Gastrocnemius medialis (tissue), 4 donors: ENCODE data around the gene STK17B. TPM values are rescaled to one million over a fixed set of nuclear protein-coding genes. Genes with fewer than 3 reads are reported as not detected.

Experiments
- ATAC-seq, 2 donors: fragments of 150-250 bp; one replicate each; pipeline ENCODE4 v1.9.1; 2016
- DNase-seq, 2 donors: peaks; one replicate each; pipeline ENCODE4 v3.0.0-alpha.2; 2019
- H3K27ac ChIP-seq, 4 donors: fragments of 200-600 bp; sonication (generic); 1 replicate in 1 of 4; 2 replicates in 3 of 4; pipeline ENCODE4 v1.5.1; 2016 to 2018; ENCODE audit warnings: mild to moderate bottlenecking in 2 of 4, moderate library complexity in 1 of 4
- H3K27me3 ChIP-seq, 3 donors: fragments of 200-600 bp; sonication (generic) in 2 of 3; 1 replicate in 1 of 3; 2 replicates in 2 of 3; pipeline versions ENCODE4 v1.5.1 to v1.6.0; 2016 to 2019; ENCODE audit warnings: mild to moderate bottlenecking in 1 of 3, moderate library complexity in 1 of 3
- H3K36me3 ChIP-seq, 2 donors: fragments of 200-600 bp; sonication (generic) in 1 of 2; one replicate each; pipeline ENCODE4 v1.5.1; 2017 to 2018
- H3K4me1 ChIP-seq, 2 donors: fragments of 200-600 bp; sonication (generic) in 1 of 2; one replicate each; pipeline ENCODE4 v1.5.1; 2016 to 2017; ENCODE audit warnings: mild to moderate bottlenecking in 2 of 2
- H3K4me3 ChIP-seq, 4 donors: fragments of 200-600 bp; sonication (generic) in 3 of 4; 1 replicate in 1 of 4; 2 replicates in 3 of 4; pipeline ENCODE4 v1.5.1; 2016 to 2019; ENCODE audit warnings: mild to moderate bottlenecking in 2 of 4
- H3K9me3 ChIP-seq, 3 donors: fragments of 200-600 bp; sonication (generic) in 2 of 3; 1 replicate in 1 of 3; 2 replicates in 2 of 3; pipeline ENCODE4 v1.5.1; 2016 to 2019
- POLR2A ChIP-seq, 2 donors: fragments of 450-650 bp; IDR thresholded peaks; one replicate each; pipeline ENCODE4 v1.6.1; 2017; ENCODE audit warnings: antibody characterized with exemption in 2 of 2, mild to moderate bottlenecking in 2 of 2, moderate library complexity in 2 of 2
- in situ Hi-C, 4 donors: fragments of 200-750 bp; cut with MboI; loops; one replicate each; pipeline versions ENCODE4 v1.15.0 to v1.8.0; 2017; ENCODE audit warnings: low sequenced_read_pairs in 4 of 4
- intact Hi-C: fragments of 100-400 bp; cut with DNase I; formaldehyde crosslinking; loops from one replicate; pipeline ENCODE4 v1.15.1; 2023; ENCODE audit warnings: low total_unique reads
- total RNA-seq, 4 donors: library from RNA; depleted of rRNA; stranded (reverse); fragments of >200 nt; gene quantifications; one replicate each; pipeline versions ENCODE4 v1.1.0 to v1.2.3, GENCODE V29; 2016
- TF ChIP-seq, protein P1 (sequence below), 5 experiments: fragments of 450-650 bp in 3 of 5; fragments of 200-600 bp in 2 of 5; sonication (generic) in 2 of 5; IDR thresholded peaks in 4 of 5; conservative IDR thresholded peaks in 1 of 5; 1 replicate in 4 of 5; 2 replicates in 1 of 5; pipeline ENCODE4 v1.5.1; 2016 to 2019; ENCODE audit warnings: antibody characterized with exemption in 5 of 5, mild to moderate bottlenecking in 3 of 5, moderate library complexity in 3 of 5

STK17B gene
- total RNA-seq, 4 donors from 2014 or later = 4.4 to 11.5 (median 8.8) TPM

DNA sequence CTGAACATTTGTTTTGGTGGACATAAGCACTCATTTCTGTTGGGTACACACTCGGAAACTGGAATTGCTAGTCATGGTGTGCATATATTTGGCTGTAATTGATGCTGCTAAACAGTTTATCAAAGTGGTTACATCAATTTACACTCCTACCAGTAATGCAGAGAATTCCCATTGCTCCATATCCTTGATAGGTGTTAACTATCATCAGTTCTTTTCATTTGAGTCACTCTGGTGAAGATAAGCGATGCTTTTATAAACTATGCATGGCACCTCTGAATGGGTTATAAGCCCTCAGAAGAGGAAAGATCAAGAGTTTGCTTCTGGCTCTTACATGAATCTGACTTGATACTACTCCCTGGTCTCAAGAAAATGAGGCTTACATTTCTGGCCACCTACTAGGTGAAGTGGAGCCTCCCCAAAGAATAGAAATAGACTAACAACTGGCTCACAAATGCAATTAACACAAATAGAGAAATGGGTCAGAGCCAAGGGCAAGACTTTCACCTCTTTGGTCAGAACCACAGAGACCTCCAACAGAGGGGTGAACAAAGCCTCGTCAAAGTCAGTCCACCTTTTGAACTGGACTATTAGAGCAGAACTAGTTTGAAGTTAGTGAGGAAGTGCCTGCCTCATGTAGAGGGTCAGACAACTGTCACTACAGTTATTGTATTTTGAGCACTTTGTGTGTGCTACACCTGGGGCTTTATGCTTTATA, 15.0 kb upstream of the STK17B start:
- Histone ChIP-seq H3K36me3 (no peaks in the 10 kb centered on the region), H3K9me3 (no peaks in the 10 kb centered on the region), H3K4me1 (no peaks in the 10 kb centered on the region), H3K4me3 (no peak overlapping the region), H3K27ac (no peak overlapping the region), H3K27me3 (no peaks in the 10 kb centered on the region)
- in situ Hi-C loops (no loop called here), intact Hi-C loops (no loop called here)
- no peak for DNase-seq
- no peak for ATAC-seq
- no peak for TF ChIP-seq POLR2A (IDR thresholded peaks at IDR 0.05)
- TF ChIP-seq, protein P1, sequence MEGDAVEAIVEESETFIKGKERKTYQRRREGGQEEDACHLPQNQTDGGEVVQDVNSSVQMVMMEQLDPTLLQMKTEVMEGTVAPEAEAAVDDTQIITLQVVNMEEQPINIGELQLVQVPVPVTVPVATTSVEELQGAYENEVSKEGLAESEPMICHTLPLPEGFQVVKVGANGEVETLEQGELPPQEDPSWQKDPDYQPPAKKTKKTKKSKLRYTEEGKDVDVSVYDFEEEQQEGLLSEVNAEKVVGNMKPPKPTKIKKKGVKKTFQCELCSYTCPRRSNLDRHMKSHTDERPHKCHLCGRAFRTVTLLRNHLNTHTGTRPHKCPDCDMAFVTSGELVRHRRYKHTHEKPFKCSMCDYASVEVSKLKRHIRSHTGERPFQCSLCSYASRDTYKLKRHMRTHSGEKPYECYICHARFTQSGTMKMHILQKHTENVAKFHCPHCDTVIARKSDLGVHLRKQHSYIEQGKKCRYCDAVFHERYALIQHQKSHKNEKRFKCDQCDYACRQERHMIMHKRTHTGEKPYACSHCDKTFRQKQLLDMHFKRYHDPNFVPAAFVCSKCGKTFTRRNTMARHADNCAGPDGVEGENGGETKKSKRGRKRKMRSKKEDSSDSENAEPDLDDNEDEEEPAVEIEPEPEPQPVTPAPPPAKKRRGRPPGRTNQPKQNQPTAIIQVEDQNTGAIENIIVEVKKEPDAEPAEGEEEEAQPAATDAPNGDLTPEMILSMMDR (IDR thresholded peaks at IDR 0.05 in 4 of 5, conservative IDR thresholded peaks at IDR 0.05 in 1 of 5) = no peak

GRCh38 chr2:196184921-196185320, 13.5 kb upstream of the STK17B start:
- H3K27me3 ChIP-seq = no peaks in the 10 kb centered on the region
- no peaks in the 10 kb centered on the region for H3K4me1 ChIP-seq
- no peak for DNase-seq
- H3K27ac ChIP-seq = no peak overlapping the region
- no peaks in the 10 kb centered on the region for H3K9me3 ChIP-seq
- H3K4me3 ChIP-seq = no peak overlapping the region
- in situ Hi-C loops (no loop called here), intact Hi-C loops (no loop called here)
- TF ChIP-seq, protein P1 (IDR thresholded peaks at IDR 0.05 in 4 of 5, conservative IDR thresholded peaks at IDR 0.05 in 1 of 5) = no peak
- TF ChIP-seq POLR2A (IDR thresholded peaks at IDR 0.05) = no peak
- no peak for ATAC-seq
- no peaks in the 10 kb centered on the region for H3K36me3 ChIP-seq

DNA sequence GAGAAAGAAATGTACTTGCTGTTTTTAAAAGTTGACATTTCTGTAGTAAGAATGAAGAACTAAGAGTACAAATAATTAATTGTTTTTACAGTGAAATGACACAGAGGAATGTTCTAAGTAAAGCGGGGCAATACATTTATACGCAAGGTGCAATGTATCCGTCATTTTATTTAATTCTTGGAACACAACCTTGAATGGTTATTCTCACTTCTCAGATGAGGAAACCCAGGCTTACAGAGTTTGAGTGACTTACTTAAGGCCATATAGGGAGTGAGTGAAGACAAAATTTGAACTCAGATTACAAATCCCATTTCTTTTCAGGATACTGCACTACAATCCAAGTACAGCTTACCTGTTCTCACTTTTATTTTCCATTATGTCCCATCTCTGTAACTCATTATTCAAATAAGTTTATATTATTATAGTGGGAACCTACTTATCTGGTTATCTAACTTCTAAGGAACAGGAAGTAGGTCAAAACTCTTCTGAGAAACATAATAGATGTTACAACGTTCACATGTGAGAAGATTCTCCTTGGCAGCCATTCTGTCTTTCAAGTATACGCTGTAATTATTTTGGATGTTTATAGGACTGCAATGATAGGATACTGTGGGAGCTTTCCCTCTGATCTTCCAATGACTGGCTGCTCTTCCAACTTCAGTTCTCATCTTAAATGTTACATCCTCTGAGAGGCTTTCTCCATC, 12.3 kb upstream of the STK17B start:
- H3K4me1 ChIP-seq = no peaks in the 10 kb centered on the region
- in situ Hi-C loops = no loop called here
- intact Hi-C loops = no loop called here
- no peaks in the 10 kb centered on the region for H3K9me3 ChIP-seq
- no peaks in the 10 kb centered on the region for H3K27me3 ChIP-seq
- no peak overlapping the region for H3K4me3 ChIP-seq
- no peak overlapping the region for H3K27ac ChIP-seq
- ATAC-seq (no peak), DNase-seq (no peak)
- TF ChIP-seq, protein P1 (IDR thresholded peaks at IDR 0.05 in 4 of 5, conservative IDR thresholded peaks at IDR 0.05 in 1 of 5) = no peak
- no peak for TF ChIP-seq POLR2A (IDR thresholded peaks at IDR 0.05)
- no peaks in the 10 kb centered on the region for H3K36me3 ChIP-seq

DNA sequence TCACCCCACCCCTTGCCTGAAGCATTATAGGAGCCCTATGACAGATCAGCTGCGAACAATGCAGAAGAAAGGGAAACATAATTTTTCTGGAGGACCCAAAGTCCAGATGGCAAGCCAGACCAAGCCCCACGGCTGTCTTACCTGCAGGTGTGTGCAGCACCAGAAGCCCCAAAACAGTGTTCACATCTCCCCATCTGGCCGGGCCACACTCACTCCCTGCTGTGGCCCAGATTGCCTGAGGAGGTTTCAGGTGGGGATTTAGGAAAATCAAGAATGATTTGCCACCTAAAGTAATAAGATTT, 11.7 kb upstream of the STK17B start:
- DNase-seq (no peak), ATAC-seq (no peak)
- TF ChIP-seq, protein P1 (IDR thresholded peaks at IDR 0.05 in 4 of 5, conservative IDR thresholded peaks at IDR 0.05 in 1 of 5) = no peak
- TF ChIP-seq POLR2A (IDR thresholded peaks at IDR 0.05) = no peak
- intact Hi-C loops = no loop called here
- in situ Hi-C loops = no loop called here
- no peaks in the 10 kb centered on the region for H3K4me1 ChIP-seq
- no peak overlapping the region for H3K4me3 ChIP-seq
- no peaks in the 10 kb centered on the region for H3K27me3 ChIP-seq
- no peaks in the 10 kb centered on the region for H3K9me3 ChIP-seq
- H3K36me3 ChIP-seq = no peaks in the 10 kb centered on the region
- H3K27ac ChIP-seq = no peak overlapping the region
